DMS53 treated with DMSO at 0.1 percent for 48 hours (cell line): Measurements from ENCODE around the gene UBR4.

Source experiments
- DNase-seq: peaks from one replicate; lab custom pipeline; 2025; ENCODE audit not compliant: unreplicated experiment; lab: John Stamatoyannopoulos, UW

Gene UBR4

GRCh38 chr1:19096990-19097389 is 113.1 kb downstream of the UBR4 start:
- DNase-seq, result no peak

- no peak for DNase-seq
These were observed 113.8 kb downstream of the UBR4 start for GRCh38 chr1:19096036-19096833.

GRCh38 chr1:19091196-19091953 is 118.7 kb downstream of the UBR4 start:
- DNase-seq, result no peak

GRCh38 chr1:19089524-19089923 is 120.5 kb downstream of the UBR4 start:
- no peak for DNase-seq

- no peak for DNase-seq
These were observed 121.2 kb downstream of the UBR4 start for GRCh38 chr1:19088717-19089442.

GRCh38 chr1:19087737-19088594 is 122.1 kb downstream of the UBR4 start:
- DNase-seq, result no peak

- no peak for DNase-seq
These were observed 122.9 kb downstream of the UBR4 start for GRCh38 chr1:19087017-19087736.

GRCh38 chr1:19086176-19086875 is 123.7 kb downstream of the UBR4 start:
- DNase-seq, result no peak

GRCh38 chr1:19084206-19084738 is 125.8 kb downstream of the UBR4 start:
- DNase-seq, result no peak

- DNase-seq, result no peak
These were observed 127.0 kb downstream of the UBR4 start for GRCh38 chr1:19083081-19083480.

- no peak for DNase-seq
These were observed 128.7 kb downstream of the UBR4 start for GRCh38 chr1:19081218-19081893.

GRCh38 chr1:19080721-19081120 is 129.3 kb downstream of the UBR4 start:
- DNase-seq, result no peak

- DNase-seq, result no peak
These were observed 130.3 kb downstream of the UBR4 start for GRCh38 chr1:19079541-19080472.

GRCh38 chr1:19078536-19078935 is 131.5 kb downstream of the UBR4 start:
- no peak for DNase-seq

GRCh38 chr1:19076841-19077616 is 133.0 kb downstream of the UBR4 start:
- no peak for DNase-seq

- no peak for DNase-seq
These were observed 135.0 kb downstream of the UBR4 start for GRCh38 chr1:19074902-19075721.
